ENCODE results near the gene LYZL6.

DNA sequence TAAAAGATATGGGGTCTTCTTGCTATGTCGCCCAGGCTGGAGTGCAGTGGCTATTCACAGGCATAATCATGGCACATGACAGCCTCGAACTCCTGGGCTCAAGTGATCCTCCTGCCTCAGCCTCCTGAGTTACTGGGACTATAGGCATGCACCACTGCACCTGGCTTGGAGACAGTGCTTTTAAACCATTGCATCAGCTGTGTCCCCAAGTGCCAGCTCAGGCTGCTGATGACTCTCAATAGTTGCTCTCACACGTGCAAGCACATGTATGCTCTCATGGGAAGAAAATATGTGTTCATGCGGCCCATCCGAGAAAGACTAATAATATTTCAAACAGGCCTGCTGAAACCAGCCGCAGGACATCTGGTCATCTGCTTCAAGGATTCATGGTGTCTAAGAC, 29.0 kb upstream of the LYZL6 start:
- TF ChIP-seq, protein P1, sequence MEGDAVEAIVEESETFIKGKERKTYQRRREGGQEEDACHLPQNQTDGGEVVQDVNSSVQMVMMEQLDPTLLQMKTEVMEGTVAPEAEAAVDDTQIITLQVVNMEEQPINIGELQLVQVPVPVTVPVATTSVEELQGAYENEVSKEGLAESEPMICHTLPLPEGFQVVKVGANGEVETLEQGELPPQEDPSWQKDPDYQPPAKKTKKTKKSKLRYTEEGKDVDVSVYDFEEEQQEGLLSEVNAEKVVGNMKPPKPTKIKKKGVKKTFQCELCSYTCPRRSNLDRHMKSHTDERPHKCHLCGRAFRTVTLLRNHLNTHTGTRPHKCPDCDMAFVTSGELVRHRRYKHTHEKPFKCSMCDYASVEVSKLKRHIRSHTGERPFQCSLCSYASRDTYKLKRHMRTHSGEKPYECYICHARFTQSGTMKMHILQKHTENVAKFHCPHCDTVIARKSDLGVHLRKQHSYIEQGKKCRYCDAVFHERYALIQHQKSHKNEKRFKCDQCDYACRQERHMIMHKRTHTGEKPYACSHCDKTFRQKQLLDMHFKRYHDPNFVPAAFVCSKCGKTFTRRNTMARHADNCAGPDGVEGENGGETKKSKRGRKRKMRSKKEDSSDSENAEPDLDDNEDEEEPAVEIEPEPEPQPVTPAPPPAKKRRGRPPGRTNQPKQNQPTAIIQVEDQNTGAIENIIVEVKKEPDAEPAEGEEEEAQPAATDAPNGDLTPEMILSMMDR (IDR thresholded peaks at IDR 0.05; ENCODE audit: borderline replicate concordance, extremely low read depth, low read length, poor library complexity, severe bottlenecking), result no peak
- TF ChIP-seq EZH2 (IDR thresholded peaks at IDR 0.05; ENCODE audit: borderline replicate concordance, low read depth, low read length, severe bottlenecking), result no peak
